Gastroesophageal sphincter (tissue), 3 donors: ENCODE measurements around the gene PHLDB2.

Experiments
- EP300 ChIP-seq: sonication (generic); formaldehyde crosslinking; IDR thresholded peaks from one replicate; pipeline ENCODE4 v1.6.1; 2017; ENCODE audit warnings: antibody characterized with exemption, mild to moderate bottlenecking
- POLR2A ChIP-seq, 2 donors: fragments of 450-650 bp; IDR thresholded peaks; one replicate each; pipeline ENCODE4 v1.6.1; 2017; ENCODE audit warnings: antibody characterized with exemption in 2 of 2, mild to moderate bottlenecking in 2 of 2, moderate library complexity in 1 of 2
- TF ChIP-seq, protein P1 (sequence below), 4 experiments: fragments of 200-600 bp in 2 of 4; fragments of 450-650 bp in 2 of 4; sonication (generic) in 1 of 4; IDR thresholded peaks; one replicate each; pipeline ENCODE4 v1.5.1; 2017 to 2019; ENCODE audit warnings: antibody characterized with exemption in 4 of 4, mild to moderate bottlenecking in 2 of 4, moderate library complexity in 2 of 4

DNA sequence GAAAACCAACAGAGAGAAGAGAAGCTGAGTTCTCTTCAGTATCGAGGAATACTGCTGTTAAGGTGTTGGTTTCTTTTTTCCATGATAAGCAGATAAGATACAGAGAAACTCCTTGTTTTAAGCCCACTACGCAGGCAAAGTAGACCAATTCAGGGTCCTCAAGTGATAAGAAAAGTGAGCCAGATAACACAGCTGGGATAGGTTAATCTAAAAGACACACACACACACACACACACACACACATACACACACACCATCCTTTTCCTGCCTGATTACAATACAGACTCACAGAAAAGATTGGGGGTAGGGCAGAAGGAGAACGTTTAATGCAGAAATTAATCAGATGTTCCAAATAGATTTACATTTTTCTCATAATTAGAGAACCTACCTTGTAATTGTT is 6.5 kb upstream of the PHLDB2 start:
- TF ChIP-seq, protein P1, sequence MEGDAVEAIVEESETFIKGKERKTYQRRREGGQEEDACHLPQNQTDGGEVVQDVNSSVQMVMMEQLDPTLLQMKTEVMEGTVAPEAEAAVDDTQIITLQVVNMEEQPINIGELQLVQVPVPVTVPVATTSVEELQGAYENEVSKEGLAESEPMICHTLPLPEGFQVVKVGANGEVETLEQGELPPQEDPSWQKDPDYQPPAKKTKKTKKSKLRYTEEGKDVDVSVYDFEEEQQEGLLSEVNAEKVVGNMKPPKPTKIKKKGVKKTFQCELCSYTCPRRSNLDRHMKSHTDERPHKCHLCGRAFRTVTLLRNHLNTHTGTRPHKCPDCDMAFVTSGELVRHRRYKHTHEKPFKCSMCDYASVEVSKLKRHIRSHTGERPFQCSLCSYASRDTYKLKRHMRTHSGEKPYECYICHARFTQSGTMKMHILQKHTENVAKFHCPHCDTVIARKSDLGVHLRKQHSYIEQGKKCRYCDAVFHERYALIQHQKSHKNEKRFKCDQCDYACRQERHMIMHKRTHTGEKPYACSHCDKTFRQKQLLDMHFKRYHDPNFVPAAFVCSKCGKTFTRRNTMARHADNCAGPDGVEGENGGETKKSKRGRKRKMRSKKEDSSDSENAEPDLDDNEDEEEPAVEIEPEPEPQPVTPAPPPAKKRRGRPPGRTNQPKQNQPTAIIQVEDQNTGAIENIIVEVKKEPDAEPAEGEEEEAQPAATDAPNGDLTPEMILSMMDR (IDR thresholded peaks at IDR 0.05): no peak
- TF ChIP-seq POLR2A (IDR thresholded peaks at IDR 0.05) (no peak), EP300 (no peak)
